Measurements from ENCODE around the gene TCP1. TPM values are rescaled to one million over a fixed set of nuclear protein-coding genes. Genes with fewer than 3 reads are reported as not detected.
"Not testable (repeated sequence)": the region's sequence is repeated elsewhere in the genome, so short reads cannot be mapped to it uniquely, and the experiment has no call there.

The TCP1 gene
- polyA plus RNA-seq, 3 donors, result 254 to 266 (median 258) TPM

GRCh38 chr6:159751448-159751847 is 38.0 kb downstream of the TCP1 start:
- DNase-seq, result no peak

GRCh38 chr6:159748127-159748526 is 41.3 kb downstream of the TCP1 start:
- not testable (repeated sequence) for DNase-seq

- DNase-seq, result no peak
Measured at GRCh38 chr6:159746759-159747158, 42.6 kb downstream of the TCP1 start.

GRCh38 chr6:159745081-159745480 is 44.3 kb downstream of the TCP1 start:
- no peak for DNase-seq

- DNase-seq, result no peak
Measured at GRCh38 chr6:159742165-159742564, 47.2 kb downstream of the TCP1 start.

GRCh38 chr6:159739341-159739740 is 50.1 kb downstream of the TCP1 start:
- no peak for DNase-seq

GRCh38 chr6:159736908-159737307 is 52.5 kb downstream of the TCP1 start:
- no peak for DNase-seq

GRCh38 chr6:159733395-159733794 is 56.0 kb downstream of the TCP1 start:
- not testable (repeated sequence) for DNase-seq

GRCh38 chr6:159732550-159732949 is 56.9 kb downstream of the TCP1 start:
- not testable (repeated sequence) for DNase-seq

- no peak for DNase-seq
Measured at GRCh38 chr6:159730332-159730676, 59.1 kb downstream of the TCP1 start.

- no peak for DNase-seq
Measured at GRCh38 chr6:159729598-159730331, 59.6 kb downstream of the TCP1 start.

- DNase-seq, result no peak
Measured at GRCh38 chr6:159728531-159728964, 60.9 kb downstream of the TCP1 start.

Other genes starting within 250 kb of the TCP1 start
- gene SOD2, start 96.4 kb downstream of the TCP1 start, polyA plus RNA-seq (ENCODE audit: insufficient read length in 3 of 3), result 100 to 1,000 TPM; 100 to 131 (median 122) TPM
- 100 to 1,000 TPM; 118 to 128 (median 121) TPM for gene WTAP, start 62.1 kb downstream of the TCP1 start, polyA plus RNA-seq (ENCODE audit: insufficient read length in 3 of 3)
- 10 to 100 TPM; 53.1 to 55.7 (median 54.9) TPM for gene ACAT2, start 27.6 kb downstream of the TCP1 start, polyA plus RNA-seq (ENCODE audit: insufficient read length in 3 of 3)
- gene MRPL18, start 865 bp upstream of the TCP1 start, polyA plus RNA-seq (ENCODE audit: insufficient read length in 3 of 3), result 10 to 100 TPM; 59.9 to 71.8 (median 68.4) TPM
- gene PNLDC1, start 10.7 kb upstream of the TCP1 start, polyA plus RNA-seq (ENCODE audit: insufficient read length in 3 of 3), result under 1 TPM; 0.13 to 0.19 (median 0.18) TPM
- gene MAS1, start 101.4 kb upstream of the TCP1 start, polyA plus RNA-seq (ENCODE audit: insufficient read length in 3 of 3), result under 1 TPM; 0.01 to 0.04 (median 0.03) TPM
- gene IGF2R, start 179.5 kb upstream of the TCP1 start, polyA plus RNA-seq (ENCODE audit: insufficient read length in 3 of 3), result 10 to 100 TPM; 56.4 to 71.1 (median 69.5) TPM